Stimulated activated CD4-positive, alpha-beta T cell treated with anti-CD3 and anti-CD28 coated beads, Interleukin-12 subunit alpha, Interleukin-12 subunit beta, amount 100 ng/mL, for 48 hours (primary cell): ENCODE results near the gene SLC5A6.
"Not testable (repeated sequence)": the region's sequence is repeated elsewhere in the genome, so short reads cannot be mapped to it uniquely, and the experiment has no call there.

Experiments used
- DNase-seq, 3 donors: peaks; one replicate each; pipeline ENCODE4 v3.0.0-alpha.2; 2020; ENCODE audit warnings: low read depth in 2 of 3, low spot score in 1 of 3

The SLC5A6 gene

DNA sequence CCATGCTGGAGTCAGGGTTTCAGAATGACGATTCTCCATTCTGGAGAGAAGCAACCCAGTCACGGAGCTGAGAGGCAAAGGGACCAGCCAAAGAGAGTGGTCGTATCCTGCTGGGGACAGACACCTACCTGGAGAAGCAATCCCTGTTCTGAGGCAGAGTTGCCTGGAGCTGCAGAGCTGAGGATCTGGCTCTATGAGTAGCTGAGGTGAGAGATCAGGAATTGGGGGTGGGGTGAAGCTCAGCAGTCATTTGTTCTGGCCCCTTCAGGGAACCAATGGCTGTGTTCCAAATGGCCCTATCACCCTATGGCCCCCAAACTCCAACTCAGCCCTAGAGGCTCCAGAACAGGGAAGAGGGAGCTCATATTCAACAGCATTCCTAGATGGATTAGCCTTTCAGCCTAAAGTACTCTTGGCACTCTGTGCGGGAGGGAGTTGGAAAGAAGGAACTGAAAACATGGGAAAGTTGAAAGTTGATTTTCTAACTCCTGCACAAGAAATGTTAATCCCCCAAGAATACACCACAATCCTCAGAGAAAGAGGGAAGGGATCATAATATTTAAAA, 3.5 kb downstream of the SLC5A6 start:
- DNase-seq, result no peak

- DNase-seq, result no peak
Observed at GRCh38 chr2:27206346-27206745, 5.7 kb downstream of the SLC5A6 start.

- DNase-seq, result no peak
Observed at GRCh38 chr2:27205206-27205605, 6.9 kb downstream of the SLC5A6 start.

DNA sequence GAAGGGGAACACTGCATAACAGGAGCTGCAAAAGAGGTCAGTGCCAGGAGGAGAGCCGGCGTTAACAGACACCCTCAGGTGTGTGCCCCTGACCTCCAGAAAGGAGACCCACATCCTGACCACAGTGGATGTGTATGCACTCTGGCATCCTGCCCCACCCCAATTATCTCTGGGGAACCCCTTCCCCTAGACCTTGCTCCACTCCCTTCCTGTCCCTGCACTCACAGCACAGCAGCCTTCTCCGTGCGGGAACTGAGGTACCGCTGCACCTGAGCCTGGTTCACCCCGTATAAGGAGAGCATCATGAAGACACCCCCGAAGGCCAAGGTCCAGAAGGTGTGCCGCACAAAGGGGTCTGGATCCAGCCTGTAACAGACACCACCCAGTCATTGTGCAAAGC, 7.5 kb downstream of the SLC5A6 start:
- DNase-seq, result no peak

DNA sequence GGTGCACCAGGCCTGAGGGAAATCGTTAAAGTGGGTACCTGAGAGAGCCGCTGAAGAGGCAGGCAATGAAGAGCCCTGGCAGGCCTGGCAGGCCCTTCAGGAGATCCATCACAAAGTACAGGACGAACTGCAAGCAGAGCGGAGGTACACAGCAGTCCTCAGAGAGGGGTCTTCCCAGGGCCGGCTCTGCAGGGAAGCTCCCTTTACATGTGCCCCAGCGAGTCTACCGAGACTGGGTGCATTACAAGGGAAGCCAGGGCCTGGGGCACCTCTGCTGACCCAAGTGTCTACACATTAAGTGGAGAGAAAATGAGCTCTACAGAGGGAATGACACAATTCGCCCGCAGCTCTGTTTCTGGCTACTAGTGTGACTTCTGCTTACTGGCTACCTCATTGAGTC, 8.3 kb downstream of the SLC5A6 start:
- DNase-seq, result no peak

GRCh38 chr2:27202854-27203253, 9.2 kb downstream of the SLC5A6 start:
- DNase-seq, result no peak

- DNase-seq, result no peak
Observed at GRCh38 chr2:27201675-27202074, 10.4 kb downstream of the SLC5A6 start.

GRCh38 chr2:27199241-27199640, 12.8 kb downstream of the SLC5A6 start:
- DNase-seq, result no peak

DNA sequence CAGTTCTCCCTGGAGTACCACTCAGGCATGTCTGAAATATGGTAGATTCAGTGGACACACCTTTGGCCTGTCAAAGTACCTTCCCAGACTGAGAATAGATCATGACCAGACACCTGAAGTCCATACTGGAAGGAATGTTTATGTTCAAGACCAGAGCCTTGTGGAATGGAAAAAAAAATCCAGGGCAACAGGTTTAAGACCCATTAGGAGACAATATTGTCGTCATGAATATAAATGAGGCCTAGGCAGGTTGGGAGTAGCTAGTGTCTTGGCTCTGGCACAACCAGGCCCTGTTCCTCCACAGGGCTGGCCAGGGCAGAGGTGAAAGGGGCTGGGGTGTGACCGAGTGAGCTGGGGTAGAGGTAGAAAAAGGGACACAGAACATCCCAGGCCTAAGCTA, 13.4 kb downstream of the SLC5A6 start:
- no peak for DNase-seq

GRCh38 chr2:27198068-27198467, 14.0 kb downstream of the SLC5A6 start:
- DNase-seq, result not testable (repeated sequence)

DNA sequence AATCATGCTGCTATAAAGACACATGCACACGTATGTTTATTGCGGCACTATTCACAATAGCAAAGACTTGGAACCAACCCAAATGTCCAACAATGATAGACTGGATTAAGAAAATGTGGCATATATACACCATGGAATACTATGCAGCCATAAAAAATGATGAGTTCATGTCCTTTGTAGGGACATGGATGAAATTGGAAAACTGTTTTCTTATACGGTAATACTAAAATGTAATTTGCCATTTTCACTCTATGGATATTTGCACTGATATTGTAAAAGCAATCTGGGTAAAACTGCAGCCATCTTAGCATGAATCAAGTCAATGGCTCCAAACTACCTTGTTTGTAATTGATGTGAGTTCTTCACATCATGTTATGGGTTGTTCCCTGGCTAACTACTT, 16.3 kb downstream of the SLC5A6 start:
- DNase-seq, result not testable (repeated sequence)

DNA sequence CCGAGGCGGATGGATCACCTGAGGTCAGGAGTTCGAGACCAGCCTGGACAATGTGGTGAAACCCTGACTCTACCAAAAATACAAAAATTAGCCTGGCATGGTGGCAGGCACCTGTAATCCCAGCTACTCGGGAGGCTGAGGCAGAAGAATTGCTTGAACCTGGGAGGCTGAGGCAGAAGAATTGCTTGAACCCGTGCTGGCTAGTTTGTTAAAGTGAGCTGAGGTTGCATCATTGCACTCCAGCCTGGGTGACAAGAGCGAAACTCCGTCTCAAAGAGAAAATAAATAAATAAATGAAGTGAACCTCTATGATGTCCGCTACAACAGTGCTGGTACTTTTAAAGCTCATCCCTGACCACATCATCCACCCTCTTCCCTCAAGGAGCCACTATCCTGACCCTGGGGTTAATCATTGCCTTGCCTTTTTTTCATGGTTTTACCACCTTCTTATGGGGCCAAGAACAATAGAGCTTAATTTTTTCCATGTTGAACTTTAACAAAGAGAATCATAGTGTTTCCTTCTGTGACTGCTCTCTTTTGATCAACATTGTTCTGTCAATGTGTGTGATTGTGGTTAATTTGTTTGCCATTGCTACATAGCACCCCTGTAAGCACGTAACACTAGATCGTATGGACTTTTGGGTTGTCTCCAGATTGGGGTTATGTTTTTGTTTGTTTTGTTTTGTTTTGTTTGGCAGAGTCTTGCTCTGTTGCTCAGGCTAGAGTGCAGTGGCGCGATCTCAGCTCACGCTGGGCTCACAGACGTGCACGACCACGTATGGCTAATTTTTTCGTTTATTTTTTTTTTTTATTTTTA, 17.3 kb downstream of the SLC5A6 start:
- no peak for DNase-seq

- DNase-seq, result peak in 1 of 3 donors; percentile 20
Observed at GRCh38 chr2:27191070-27191829, 20.8 kb downstream of the SLC5A6 start.

DNA sequence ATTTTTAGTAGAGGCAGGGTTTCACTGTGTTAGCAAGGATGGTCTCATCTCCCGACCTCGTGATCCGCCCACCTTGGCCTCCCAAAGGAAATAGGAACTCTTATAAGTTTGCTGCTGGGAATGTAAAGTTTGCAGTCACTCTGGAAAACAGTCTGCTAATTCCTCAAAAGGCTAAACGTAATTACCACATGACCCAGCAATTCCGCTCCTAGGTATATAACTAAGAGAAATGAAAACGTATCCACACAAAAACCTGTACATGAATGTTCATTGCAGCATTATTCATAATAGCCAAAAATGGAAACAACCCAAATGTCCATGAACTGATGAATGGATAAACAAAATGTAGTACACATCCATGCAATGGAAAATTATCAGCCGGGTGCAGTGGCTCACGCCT, 22.1 kb downstream of the SLC5A6 start:
- no peak for DNase-seq

- DNase-seq, result no peak
Observed at GRCh38 chr2:27186613-27187345, 25.3 kb downstream of the SLC5A6 start.

GRCh38 chr2:27185331-27186026, 26.6 kb downstream of the SLC5A6 start:
- no peak for DNase-seq

- DNase-seq, result no peak
Observed at GRCh38 chr2:27184115-27184514, 28.0 kb downstream of the SLC5A6 start.

- DNase-seq, result no peak
Observed at GRCh38 chr2:27182346-27182745, 29.7 kb downstream of the SLC5A6 start.

- no peak for DNase-seq
Observed at GRCh38 chr2:27179344-27180000, 32.6 kb downstream of the SLC5A6 start.

DNA sequence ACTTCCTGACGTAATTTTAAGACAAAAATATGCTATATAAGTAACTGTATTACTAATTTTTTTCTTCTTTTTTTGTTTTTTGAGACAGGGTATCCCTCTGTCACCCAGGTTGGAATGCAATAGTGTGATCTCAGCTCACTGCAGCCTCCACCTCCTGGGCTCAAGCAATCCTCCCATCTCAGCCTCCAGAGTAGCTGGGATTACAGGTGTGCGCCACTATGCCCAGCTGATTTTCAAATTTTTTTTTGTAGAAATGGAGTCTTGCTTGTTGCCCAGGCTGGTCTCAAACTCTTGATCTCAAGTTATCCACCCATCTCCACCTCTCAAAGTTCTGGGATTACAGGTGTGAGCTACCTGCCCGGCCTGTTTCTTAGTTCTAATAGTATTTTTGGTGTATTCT, 33.6 kb downstream of the SLC5A6 start:
- DNase-seq, result no peak
